GM18909 (cell line): ENCODE data around the gene XPNPEP3.
A peak's percentile ranks its signal among the peaks of the same experiment; 100 is the strongest.
"Not testable (repeated sequence)": the region's sequence is repeated elsewhere in the genome, so short reads cannot be mapped to it uniquely, and the experiment has no call there.

Experiments
- ATAC-seq: cut with Tn5 transposase; IDR thresholded peaks from one replicate; pipeline ENCODE4 v1.9.1; 2021; ENCODE audit warnings: mild to moderate bottlenecking; ENCODE audit not compliant: unreplicated experiment, poor library complexity

XPNPEP3 gene

DNA sequence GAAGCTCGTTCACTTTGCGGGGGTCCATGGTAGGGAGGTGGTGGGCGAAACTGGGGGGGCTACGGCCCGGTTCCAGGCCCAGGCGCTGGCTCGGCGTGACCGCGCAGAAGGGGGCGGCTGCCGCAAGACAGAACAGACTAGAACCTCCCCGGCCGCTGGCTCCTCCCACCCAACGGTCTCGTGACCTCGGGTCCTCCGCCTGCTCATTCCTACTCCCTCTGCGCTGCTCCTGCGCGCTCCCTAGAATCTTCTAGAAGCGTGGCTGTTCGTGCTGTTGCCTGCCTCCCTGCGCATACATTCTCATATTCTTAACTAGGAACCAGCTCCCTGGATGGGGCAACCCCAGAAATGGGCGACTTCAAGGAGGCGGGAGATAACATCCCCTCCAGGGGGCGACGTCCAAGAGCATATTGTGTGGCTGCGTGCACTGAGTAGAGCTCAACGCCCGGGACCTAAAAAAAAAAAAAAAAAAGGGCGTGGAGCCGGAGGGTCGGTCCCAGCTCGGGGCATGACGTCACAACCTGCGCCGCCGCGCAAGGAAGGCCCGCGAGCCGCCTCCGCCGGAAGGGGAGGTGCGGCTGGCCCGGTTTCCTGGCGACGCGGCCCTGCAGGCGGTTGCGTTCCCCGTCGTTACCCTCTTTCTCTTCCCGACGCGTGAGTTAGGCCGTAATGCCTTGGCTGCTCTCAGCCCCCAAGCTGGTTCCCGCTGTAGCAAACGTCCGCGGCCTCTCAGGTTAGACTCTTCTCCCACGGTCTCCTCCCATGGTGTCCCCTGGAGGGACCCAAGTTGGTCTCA, at the start of gene XPNPEP3, which contains the start of gene ST13:
TSS of gene XPNPEP3 (plus strand) at position 636 of the 796 bp plus-strand sequence. CDS start at position 670, 34 bp downstream.
TSS of gene ST13 (minus strand) at position 127 of the 796 bp plus-strand sequence. CDS start at position 28, 99 bp downstream.
- ATAC-seq, result peak; percentile 88

DNA sequence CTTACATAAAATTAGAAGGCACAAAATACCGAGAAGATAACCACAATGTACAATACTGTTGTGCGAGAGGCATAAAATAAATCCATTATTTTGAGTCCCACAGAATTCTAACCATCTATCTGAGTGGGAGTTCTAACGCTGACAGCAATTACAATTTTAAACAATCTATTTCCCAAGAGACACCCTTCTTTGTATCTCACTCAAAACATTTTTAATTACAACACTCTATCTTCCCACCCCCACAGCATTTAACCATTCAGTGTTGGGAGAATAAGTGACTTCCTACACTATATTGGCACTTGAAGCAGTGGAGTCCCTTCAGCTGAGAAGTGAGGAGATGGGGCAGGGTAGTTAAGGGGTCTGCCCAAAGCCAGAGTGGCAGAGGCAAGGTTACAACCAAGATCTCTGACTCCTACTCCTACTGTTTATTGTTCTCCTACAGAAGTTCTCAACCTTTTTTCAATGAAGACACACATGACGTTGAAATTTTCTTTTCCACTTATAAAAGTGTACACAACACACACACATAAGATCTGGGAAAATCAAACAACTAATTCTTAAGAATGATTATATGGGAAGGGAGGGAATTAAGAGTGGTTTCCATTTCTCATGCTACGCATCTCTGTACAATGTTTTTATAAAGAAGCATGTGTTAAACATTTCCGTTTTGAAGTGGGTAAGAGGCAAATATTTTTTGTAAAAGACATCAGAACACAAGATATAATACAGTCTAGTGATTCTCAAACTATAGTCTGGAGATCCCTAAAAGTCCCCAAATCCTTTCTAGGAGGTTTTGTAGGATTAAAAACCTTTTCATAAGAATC, 48.7 kb upstream of the XPNPEP3 start:
- no peak for ATAC-seq

DNA sequence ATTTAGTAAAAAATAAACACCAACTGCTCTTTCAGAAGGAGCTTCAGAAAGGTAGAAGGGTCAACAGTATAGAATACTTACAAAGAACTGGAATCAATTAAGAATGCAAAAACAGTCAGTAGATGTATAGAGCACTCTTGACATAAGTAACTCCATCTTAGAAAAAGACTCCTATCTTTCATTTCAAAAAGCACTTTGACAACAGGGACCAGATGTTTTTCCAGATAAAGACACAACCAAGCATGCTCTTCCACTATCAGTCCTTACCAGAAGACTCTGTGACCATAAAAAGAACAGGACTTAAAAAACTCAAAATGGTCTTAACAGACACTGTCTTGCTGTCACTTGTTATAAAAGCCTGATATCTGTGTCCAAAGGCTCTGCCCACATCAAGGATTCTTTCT, 43.0 kb upstream of the XPNPEP3 start:
- ATAC-seq, result no peak

DNA sequence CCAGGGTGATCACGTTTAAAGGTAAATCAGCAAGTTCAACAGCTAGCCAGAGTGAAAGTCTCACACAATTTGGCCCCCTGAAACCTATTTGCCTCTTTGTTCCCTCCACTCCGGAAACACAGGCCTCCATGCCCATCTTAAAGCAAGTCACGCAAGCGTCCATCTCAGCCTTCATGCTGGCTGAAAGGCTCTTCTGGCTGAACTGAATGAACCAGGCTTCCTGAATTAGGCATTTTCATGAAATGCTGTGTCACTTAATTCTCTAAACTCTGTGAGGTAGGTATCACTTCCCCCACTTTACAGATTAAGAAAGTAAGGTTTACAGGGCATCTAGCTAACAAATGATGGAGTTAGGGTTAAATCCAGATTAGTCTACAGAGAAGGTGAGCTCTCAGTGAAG, 39.2 kb upstream of the XPNPEP3 start:
- ATAC-seq, result no peak

GRCh38 chr22:40818192-40818746, 38.7 kb upstream of the XPNPEP3 start:
- ATAC-seq, result peak; percentile 7

DNA sequence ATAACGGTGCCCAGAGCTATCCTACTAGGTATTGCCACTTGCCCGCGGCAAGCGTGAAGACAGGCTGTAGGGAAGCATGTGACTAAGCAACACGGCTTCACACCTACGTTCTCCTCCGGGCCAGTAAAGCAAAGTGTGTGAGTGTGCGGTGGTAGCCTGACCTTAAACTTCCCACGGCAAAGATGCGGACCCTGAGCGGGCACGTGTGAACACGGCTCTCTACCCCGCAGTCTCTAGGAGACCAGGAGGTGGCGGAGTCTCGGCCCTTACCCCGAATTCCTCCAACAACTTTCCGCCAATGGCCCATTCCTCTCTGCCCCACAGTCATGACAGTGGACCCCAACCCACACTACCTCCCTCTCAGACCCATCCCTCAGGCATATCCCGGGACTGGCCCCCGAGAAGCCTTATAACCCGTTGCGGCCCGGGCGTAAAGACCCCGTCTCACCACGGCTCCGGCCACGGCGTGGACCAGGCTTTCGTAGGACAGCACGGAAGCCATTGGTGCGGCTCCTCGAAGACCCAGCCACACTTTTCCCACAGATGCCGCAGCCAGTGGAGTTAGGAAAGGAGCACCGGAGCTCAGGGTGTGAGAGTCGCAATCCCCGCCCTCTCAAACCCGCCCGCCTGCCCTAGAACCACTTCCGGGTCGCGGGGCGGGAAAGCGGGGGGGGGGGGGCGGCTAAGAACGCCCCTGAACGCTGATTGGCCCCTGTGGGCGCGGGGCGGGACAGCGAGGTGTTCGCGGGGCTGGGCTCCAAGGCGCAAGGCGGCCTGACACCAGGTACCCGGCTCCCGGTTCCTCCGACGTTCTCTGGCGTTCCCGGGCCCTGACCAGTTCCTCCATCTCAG, 38.0 kb upstream of the XPNPEP3 start, which contains the start of gene SLC25A17:
TSS of gene SLC25A17 (minus strand) at position 600 of the 852 bp plus-strand sequence. CDS start at position 502, 98 bp downstream.
- ATAC-seq, result peak; percentile 69

GRCh38 chr22:40819599-40820140, 37.3 kb upstream of the XPNPEP3 start:
- ATAC-seq, result no peak

GRCh38 chr22:40823426-40823825, 33.5 kb upstream of the XPNPEP3 start:
- no peak for ATAC-seq

- ATAC-seq, result not testable (repeated sequence)
Measured at GRCh38 chr22:40826292-40826691, 30.7 kb upstream of the XPNPEP3 start.

GRCh38 chr22:40826984-40827741, 29.8 kb upstream of the XPNPEP3 start:
- no peak for ATAC-seq

GRCh38 chr22:40829131-40829530, 27.8 kb upstream of the XPNPEP3 start:
- no peak for ATAC-seq

GRCh38 chr22:40834619-40835018, 22.3 kb upstream of the XPNPEP3 start:
- no peak for ATAC-seq

DNA sequence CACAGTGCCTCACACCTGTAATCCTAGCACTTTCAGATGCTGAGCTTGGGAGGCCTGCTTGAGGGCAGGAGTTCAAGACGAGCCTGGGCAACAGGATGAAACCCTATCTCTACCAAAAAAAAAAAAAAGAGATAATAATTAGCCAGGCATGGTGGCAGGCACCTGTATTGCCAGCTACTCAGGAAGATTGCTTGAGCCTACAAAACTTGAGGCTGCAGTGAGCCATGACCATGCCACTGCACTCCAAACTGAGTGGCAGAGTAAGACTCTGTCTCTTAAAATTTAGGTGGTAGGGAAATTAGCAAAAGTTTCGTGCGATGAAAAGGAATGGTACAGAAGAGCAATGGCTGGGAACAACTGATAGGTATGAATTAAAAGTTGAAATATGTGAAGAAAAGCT, 18.5 kb upstream of the XPNPEP3 start:
- ATAC-seq, result no peak

DNA sequence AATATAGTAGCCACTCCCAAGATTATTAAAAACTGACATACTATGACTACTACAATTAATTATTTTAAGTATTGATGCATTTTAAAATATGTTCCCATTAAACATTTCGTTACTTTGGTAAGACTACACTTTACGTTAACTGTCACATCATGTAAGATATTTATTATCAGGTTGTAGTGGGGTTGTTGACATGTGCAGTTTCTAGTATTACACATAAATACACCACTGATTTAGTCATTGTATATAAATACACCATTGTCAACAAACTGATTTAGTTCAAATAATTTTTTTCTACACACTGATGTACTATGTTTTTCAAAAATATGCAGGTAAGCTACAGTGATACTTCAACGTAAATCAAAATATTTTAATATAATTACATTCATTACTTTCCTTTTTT, 12.0 kb upstream of the XPNPEP3 start:
- ATAC-seq, result no peak

DNA sequence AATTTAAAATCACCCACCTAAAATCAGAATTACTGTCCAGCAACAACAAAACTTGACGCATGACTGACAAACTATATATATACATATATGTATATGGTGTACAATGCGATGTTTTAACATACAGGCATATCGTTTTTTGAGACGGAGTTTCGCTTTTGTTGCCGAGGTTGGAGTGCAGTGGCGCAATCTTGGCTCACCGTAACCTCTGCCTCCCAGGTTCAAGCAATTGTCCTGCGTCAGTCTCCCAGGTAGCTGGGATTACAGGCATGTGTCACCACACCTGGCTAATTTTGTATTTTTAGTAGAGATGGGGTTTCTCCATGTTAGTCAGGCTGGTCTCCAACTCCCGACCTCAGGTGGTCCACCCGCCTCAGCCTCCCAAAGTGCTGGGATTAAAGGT, 11.1 kb upstream of the XPNPEP3 start:
- ATAC-seq, result not testable (repeated sequence)

- ATAC-seq, result no peak
Measured at GRCh38 chr22:40853333-40853732, 3.6 kb upstream of the XPNPEP3 start.

- no peak for ATAC-seq
Measured at GRCh38 chr22:40853961-40854360, 3.0 kb upstream of the XPNPEP3 start.

GRCh38 chr22:40855071-40855978, 1.6 kb upstream of the XPNPEP3 start:
- ATAC-seq, result no peak
